K562 (cell line): ENCODE results near the gene ZBTB26. TPM values are rescaled to one million over a fixed set of nuclear protein-coding genes. Genes with fewer than 3 reads are reported as not detected.
A peak's percentile ranks its signal among the peaks of the same experiment; 100 is the strongest.

Source experiments
- ELF1 ChIP-seq: fragments of 200-800 bp; sonication (Bioruptor generic); IDR thresholded peaks from 2 replicates; pipeline ENCODE4 v1.6.1; 2016; ENCODE audit warnings: missing genetic modification characterization, missing compliant biosample characterization
- FOXP4 ChIP-seq: sonication (generic); formaldehyde crosslinking; IDR thresholded peaks from 2 replicates; pipeline ENCODE4 v1.8.0; 2022; ENCODE audit warnings: mild to moderate bottlenecking, missing genetic modification reagents, borderline replicate concordance
- HIVEP1 ChIP-seq: fragments of 250-450 bp; sonication (Bioruptor Pico); IDR thresholded peaks from 2 replicates; pipeline ENCODE4 v1.4.0; 2020; ENCODE audit warnings: mild to moderate bottlenecking
- KDM2B ChIP-seq: fragments of 250-450 bp; sonication (Bioruptor Pico); IDR thresholded peaks from 2 replicates; pipeline ENCODE4 v1.8.0; 2021; ENCODE audit warnings: mild to moderate bottlenecking, moderate library complexity
- MITF ChIP-seq: IDR thresholded peaks from 2 replicates; pipeline ENCODE4 v1.6.1; 2014; ENCODE audit warnings: antibody characterized with exemption
- MLLT1 ChIP-seq, 2 experiments: fragments of 450-650 bp; IDR thresholded peaks; 2 replicates each; pipeline ENCODE4 v1.6.1; 2016
- NFATC3 ChIP-seq: fragments of 450-650 bp; IDR thresholded peaks from 2 replicates; pipeline ENCODE4 v1.6.1; 2017; ENCODE audit warnings: mild to moderate bottlenecking
- NFIC ChIP-seq: fragments of 450-650 bp; IDR thresholded peaks from 2 replicates; pipeline ENCODE4 v1.6.1; 2017; ENCODE audit warnings: mild to moderate bottlenecking, inconsistent platforms
- POLR2AphosphoS5 ChIP-seq: IDR thresholded peaks from 2 replicates; pipeline ENCODE4 v1.6.1; 2011; ENCODE audit warnings: mild to moderate bottlenecking, low read depth, low read length, moderate library complexity; ENCODE audit not compliant: control insufficient read depth, insufficient read depth
- RBM34 ChIP-seq: fragments of 200-400 bp; formaldehyde crosslinking; IDR thresholded peaks from 2 replicates; pipeline ENCODE4 v1.6.1; 2018; ENCODE audit warnings: low read length, borderline replicate concordance; ENCODE audit not compliant: insufficient read depth
- RFX5 ChIP-seq: IDR thresholded peaks from 2 replicates; pipeline ENCODE4 v1.6.1; 2011; ENCODE audit warnings: low read depth, mild to moderate bottlenecking, improper control_type of control experiment, low read length
- TAF9B ChIP-seq: fragments of 450-650 bp; IDR thresholded peaks from 2 replicates; pipeline ENCODE4 v1.6.1; 2018; ENCODE audit warnings: mild to moderate bottlenecking; ENCODE audit not compliant: partially characterized antibody
- USF2 ChIP-seq: sonication (generic); formaldehyde crosslinking; IDR thresholded peaks from 2 replicates; pipeline ENCODE4 v1.5.0; 2020; ENCODE audit warnings: missing genetic modification reagents
- YY1 ChIP-seq, 3 experiments: IDR thresholded peaks; 2 replicates each; pipeline ENCODE4 v1.6.1; 2011; ENCODE audit warnings: low read length in 2 of 3, mild to moderate bottlenecking in 2 of 3, moderate library complexity in 2 of 3, borderline replicate concordance in 1 of 3, control low read depth in 1 of 3, low read depth in 1 of 3; ENCODE audit not compliant: insufficient read depth in 3 of 3, insufficient replicate concordance in 2 of 3, control insufficient read depth in 1 of 3, insufficient read length in 1 of 3; ENCODE audit errors: extremely low read depth in 1 of 3
- ZBTB34 ChIP-seq: fragments of 250-450 bp; sonication (Bioruptor Pico); IDR thresholded peaks from 2 replicates; pipeline ENCODE4 v1.8.0; 2021; ENCODE audit warnings: mild to moderate bottlenecking, moderate library complexity
- ZFP1 ChIP-seq: fragments of 450-650 bp; formaldehyde crosslinking; IDR thresholded peaks from 2 replicates; pipeline ENCODE4 v1.4.0; 2020; ENCODE audit warnings: mild to moderate bottlenecking, mixed read lengths
- ZNF263 ChIP-seq: sonication (generic); formaldehyde crosslinking; IDR thresholded peaks from 2 replicates; pipeline ENCODE4 v1.8.0; 2022; ENCODE audit warnings: mild to moderate bottlenecking, missing genetic modification reagents, borderline replicate concordance
- ZNF586 ChIP-seq: fragments of 450-650 bp; formaldehyde crosslinking; conservative IDR thresholded peaks from 2 replicates; pipeline ENCODE4 v1.4.0; 2020; ENCODE audit warnings: mild to moderate bottlenecking, moderate library complexity
- ZNF77 ChIP-seq: fragments of 250-450 bp; sonication (Bioruptor Pico); IDR thresholded peaks from 2 replicates; pipeline ENCODE4 v1.5.0; 2020
- polyA plus RNA-seq, 8 experiments: library from polyadenylated mRNA; depleted of rRNA in 4 of 8; stranded (reverse) in 5 of 8; unstranded in 3 of 8; fragments of >200 nt; fragmentation: Nextera tagmentation in 2 of 8; fragmentation: Illumina TruSeq in 1 of 8; extraction: Ambion mirVana in 2 of 8; extraction: Trizol in 1 of 8; gene quantifications; 2 replicates each; pipeline versions ENCODE4 v1.2.1 to v1.2.3, GENCODE V29; 2011 to 2014; ENCODE audit warnings: inconsistent platforms in 1 of 8, missing spikeins in 1 of 8
- total RNA-seq, 7 experiments: library from RNA; depleted of rRNA in 6 of 7; stranded (reverse); fragments of >200 nt in 6 of 7; fragmentation: Illumina TruSeq in 2 of 7; extraction: Trizol in 2 of 7; gene quantifications; 2 replicates each; pipeline versions ENCODE4 v1.2.1 to v1.2.3, GENCODE V29; 2011 to 2021; ENCODE audit warnings: low replicate concordance in 1 of 7

ZBTB26 gene
- total and polyA plus RNA-seq, 9 of the 15 experiments (the other 6 are each of a cell fraction or from before 2014, with no cell fraction given), result 2.4 to 20.7 (median 5.0) TPM

- TF ChIP-seq FOXP4 (CRISPR knock-in tag), result 0 out of 2 replicates have a peak, but pooled peaks have one; percentile 46
- no peak for TF ChIP-seq ZBTB34
- no peak for TF ChIP-seq MITF
- TF ChIP-seq RBM34, result no peak
- TF ChIP-seq ELF1 (tag), result peak; percentile 89
- TF ChIP-seq USF2 (CRISPR knock-in tag), result peak; percentile 78
- TF ChIP-seq NFATC3, result no peak
- TF ChIP-seq ZNF263 (CRISPR knock-in tag), result no peak
- 0 out of 2 replicates have a peak, but pooled peaks have one; percentile 31 for TF ChIP-seq POLR2AphosphoS5
- TF ChIP-seq ZNF586 (CRISPR knock-in tag), result no peak
- TF ChIP-seq KDM2B (CRISPR knock-in tag), result no peak
- no peak for TF ChIP-seq ZNF77
- no peak for TF ChIP-seq RFX5
- TF ChIP-seq MLLT1 (IDR thresholded peaks at IDR 0.05), result no peak
- TF ChIP-seq NFIC, result peak; percentile 71
- TF ChIP-seq HIVEP1, result no peak
- peak in 1 of 3 experiments; percentile 28 for TF ChIP-seq YY1 (IDR thresholded peaks at IDR 0.05; ENCODE audit: borderline replicate concordance in 1 of 3, control insufficient read depth in 1 of 3, extremely low read depth in 1 of 3, insufficient read depth in 3 of 3, insufficient read length in 1 of 3, insufficient replicate concordance in 2 of 3, low read depth in 1 of 3, low read length in 2 of 3)
- TF ChIP-seq TAF9B, result peak; percentile 40
- no peak for TF ChIP-seq ZFP1
Measured at GRCh38 chr9:122931226-122932121, at the start of gene ZBTB26 (continued).
